GM23248 (cell line): ENCODE data around the gene GRM7.
"Not testable (repeated sequence)": the region's sequence is repeated elsewhere in the genome, so short reads cannot be mapped to it uniquely, and the experiment has no call there.

Experiments
- EZH2 ChIP-seq: fragments of 200-600 bp; sonication (generic); IDR thresholded peaks from 2 replicates; pipeline ENCODE4 v1.6.1; 2018; ENCODE audit warnings: antibody characterized with exemption, mild to moderate bottlenecking; ENCODE audit not compliant: insufficient read depth, poor library complexity, severe bottlenecking
- EZH2phosphoT487 ChIP-seq: fragments of 200-600 bp; sonication (generic); IDR thresholded peaks from 2 replicates; pipeline ENCODE4 v1.6.1; 2018; ENCODE audit warnings: antibody characterized with exemption, moderate library complexity, mild to moderate bottlenecking, low read depth; ENCODE audit not compliant: insufficient read depth

DNA sequence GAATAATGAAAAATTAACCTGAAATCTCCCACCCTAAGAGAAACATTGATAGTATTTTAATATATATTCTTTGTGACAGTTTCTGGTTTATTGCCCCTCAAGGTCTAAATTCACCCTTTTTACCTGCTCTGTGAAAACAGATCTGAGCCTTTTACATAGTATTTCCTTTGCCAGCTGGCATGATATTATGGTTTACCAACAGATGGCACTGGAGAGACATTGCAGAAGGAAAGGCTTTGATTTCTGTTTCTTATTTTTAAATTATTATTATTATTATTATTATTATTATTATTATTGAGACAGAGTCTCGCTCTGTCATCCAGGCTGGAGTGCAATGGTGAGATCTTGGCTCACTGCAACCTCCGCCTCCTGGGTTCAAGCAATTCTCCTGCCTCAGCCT is 74.5 kb downstream of the GRM7 start:
- not testable (repeated sequence) for TF ChIP-seq EZH2, EZH2phosphoT487
